RWPE1 (cell line): Measurements from ENCODE around the gene DTX1.

Experiments
- CTCF ChIA-PET: fragments of 350-600 bp; sonication (Branson Sonifier 250); formaldehyde crosslinking; extraction: SDS; loops from one replicate; lab custom pipeline; 2021; lab: Yijun Ruan, JAX
- POLR2A ChIA-PET: fragments of 400-600 bp; formaldehyde crosslinking; extraction: SDS; loops from one replicate; lab custom pipeline; 2020; ENCODE audit warnings: antibody characterized with exemption; ENCODE audit not compliant: low non-redundant PET; lab: Yijun Ruan, JAX
- DNase-seq: peaks from one replicate; pipeline ENCODE4 v3.0.0; 2012; ENCODE audit warnings: low spot score
- H3K27ac ChIP-seq: fragments of 450-650 bp; 2 replicates; pipeline ENCODE4 v1.5.1; 2017
- CTCF ChIP-seq: fragments of 450-650 bp; conservative IDR thresholded peaks from 2 replicates; pipeline ENCODE4 v1.5.1; 2017; ENCODE audit warnings: low read depth, mild to moderate bottlenecking

DTX1 gene

DNA sequence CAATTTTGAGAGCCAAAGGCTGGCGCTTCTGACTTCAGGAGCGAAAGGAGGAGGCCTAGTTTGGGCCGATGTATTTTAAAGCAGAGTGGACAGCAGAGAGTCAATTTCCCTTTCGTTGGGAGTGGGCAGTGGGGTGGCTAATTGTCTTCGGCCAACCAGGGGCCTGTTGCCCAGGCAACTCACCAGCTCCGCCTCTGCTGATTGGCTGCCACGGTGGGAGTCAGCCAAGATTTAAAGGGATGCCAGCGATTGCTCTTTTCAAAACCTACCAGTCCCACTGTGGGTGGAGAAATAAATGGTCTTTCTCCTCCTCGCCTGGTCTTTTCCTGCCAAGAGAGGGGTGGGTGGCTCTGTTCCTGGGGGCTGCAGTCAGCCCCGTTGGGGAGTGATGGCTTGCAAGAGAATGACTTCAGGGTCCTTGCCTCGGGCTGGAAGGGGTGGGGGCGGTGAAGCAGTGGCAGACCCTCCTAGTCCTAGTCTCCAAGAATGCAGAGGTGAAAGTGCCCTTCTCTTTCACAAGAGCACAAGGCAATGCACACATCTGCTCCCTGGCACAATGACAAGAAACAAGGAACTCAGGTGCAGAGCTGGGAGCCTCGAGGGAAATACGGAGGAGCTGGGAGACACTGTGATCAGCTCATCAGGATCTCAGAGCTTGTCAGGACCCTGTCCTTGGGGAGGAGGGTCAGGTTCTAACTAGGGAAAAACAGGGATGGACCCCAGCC lies 41.3 kb downstream of the DTX1 start:
- TF ChIP-seq CTCF = no peak
- POLR2A ChIA-PET = no interaction called here
- CTCF ChIA-PET = interaction anchor here (0.6 to 1.4 kb wide), 4 partner anchors 16 to 92 kb away, joined by 3 to 6 read pairs (median 4); no protein-coding TSS in a partner anchor
- H3K27ac ChIP-seq = peak overlapping the region; percentile 48
- DNase-seq = peak; percentile 29

- TF ChIP-seq CTCF = peak; percentile 74
- H3K27ac ChIP-seq = peak overlapping the region; percentile 48
- DNase-seq = peak; percentile 94
- POLR2A ChIA-PET = no interaction called here
- CTCF ChIA-PET = interaction anchor here (0.6 to 1.4 kb wide), 7 partner anchors 11 to 91 kb away, joined by 3 to 6 read pairs (median 4); no protein-coding TSS in a partner anchor
Observed at GRCh38 chr12:113098441-113099028, 42.0 kb downstream of the DTX1 start.

GRCh38 chr12:113099364-113099763 lies 42.8 kb downstream of the DTX1 start:
- ChIA-PET CTCF (interaction anchor here (0.8 to 1.8 kb wide), 3 partner anchors 51 to 55 kb away, joined by 3 to 5 read pairs (median 4); no protein-coding TSS in a partner anchor), POLR2A (no interaction called here)
- no peak for TF ChIP-seq CTCF
- no peak overlapping the region for H3K27ac ChIP-seq
- DNase-seq = no peak

GRCh38 chr12:113099764-113100163 lies 43.2 kb downstream of the DTX1 start:
- CTCF ChIA-PET = interaction anchor here (0.7 to 1.8 kb wide), 2 partner anchors 51 to 75 kb away, joined by 3 to 5 read pairs; no protein-coding TSS in a partner anchor
- POLR2A ChIA-PET = no interaction called here
- TF ChIP-seq CTCF = no peak
- DNase-seq = no peak
- no peak overlapping the region for H3K27ac ChIP-seq

DNA sequence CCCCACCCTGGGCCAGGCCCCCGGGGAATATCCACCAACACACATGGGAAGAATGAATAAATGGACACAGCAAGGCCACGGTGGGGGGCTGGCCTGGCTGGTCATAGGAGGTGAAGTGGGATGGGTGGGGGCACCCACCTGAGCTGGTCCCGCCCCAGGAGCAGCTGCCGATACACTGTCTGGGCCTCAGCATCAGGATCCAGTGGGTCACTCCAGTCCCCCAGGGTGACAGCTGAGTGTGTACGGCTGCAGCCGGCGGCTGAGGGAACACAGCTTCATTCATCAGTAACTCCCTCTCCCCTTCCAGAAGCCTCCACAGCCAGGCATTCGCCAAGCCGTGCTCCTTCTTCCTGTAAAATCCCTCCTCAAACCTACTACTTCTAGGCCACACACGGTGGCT lies 45.2 kb downstream of the DTX1 start:
- no peak for DNase-seq
- TF ChIP-seq CTCF = no peak
- ChIA-PET POLR2A (no interaction called here), CTCF (no interaction called here)
- no peak overlapping the region for H3K27ac ChIP-seq

DNA sequence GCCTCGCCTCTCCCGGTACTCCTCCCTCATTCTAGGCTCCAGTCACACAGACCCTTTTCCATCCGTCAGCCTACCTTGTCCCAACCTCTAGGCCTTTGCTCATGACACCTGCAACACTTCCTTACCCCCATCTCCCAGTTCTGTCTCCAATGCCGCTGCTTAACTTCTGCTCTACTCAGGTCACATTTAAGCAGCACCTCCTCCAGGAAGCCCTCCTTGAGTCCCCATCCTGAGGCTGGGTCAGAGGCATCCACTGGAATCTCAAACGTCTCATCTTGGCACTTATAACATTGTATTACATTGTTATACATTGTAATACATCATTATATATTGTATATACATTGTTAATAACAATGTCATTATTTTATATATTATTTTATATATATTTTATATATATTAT lies 46.3 kb downstream of the DTX1 start:
- POLR2A ChIA-PET = no interaction called here
- CTCF ChIA-PET = no interaction called here
- no peak for DNase-seq
- no peak for TF ChIP-seq CTCF
- H3K27ac ChIP-seq = no peak overlapping the region
